GM23338 (cell line): ENCODE data around the gene QRFP. TPM values are rescaled to one million over a fixed set of nuclear protein-coding genes. Genes with fewer than 3 reads are reported as not detected.

ENCODE experiments used
- ATAC-seq: fragments of 200-7000 bp; cut with Tn5 transposase; 3 replicates; pipeline ENCODE4 v1.9.1; 2020
- DNase-seq: peaks from one replicate; pipeline ENCODE4 v3.0.0-alpha.2; 2015; ENCODE audit warnings: low spot score
- H2AFZ ChIP-seq: fragments of 200-600 bp; sonication (generic); 2 replicates; pipeline ENCODE4 v1.8.0; 2016; ENCODE audit warnings: antibody characterized with exemption, mild to moderate bottlenecking, moderate library complexity
- H3F3A ChIP-seq: fragments of 200-600 bp; sonication (generic); replicated peaks from 2 replicates; pipeline ENCODE4 v1.8.0; 2017; ENCODE audit warnings: antibody characterized with exemption, mixed run types, low read depth
- H3K27ac ChIP-seq: fragments of 200-600 bp; sonication (generic); 2 replicates; pipeline ENCODE4 v1.6.1; 2016; ENCODE audit warnings: low read depth
- H3K27me3 ChIP-seq: fragments of 200-600 bp; sonication (generic); 2 replicates; pipeline ENCODE4 v1.8.0; 2016; ENCODE audit warnings: mild to moderate bottlenecking, mixed run types, moderate library complexity; ENCODE audit not compliant: insufficient read depth
- H3K36me3 ChIP-seq: fragments of 200-600 bp; sonication (generic); 2 replicates; pipeline ENCODE4 v1.8.0; 2016; ENCODE audit warnings: mild to moderate bottlenecking; ENCODE audit not compliant: insufficient read depth
- H3K4me1 ChIP-seq: fragments of 200-600 bp; sonication (generic); 2 replicates; pipeline ENCODE4 v1.8.0; 2016; ENCODE audit warnings: mild to moderate bottlenecking, moderate library complexity; ENCODE audit not compliant: insufficient read depth
- H3K4me2 ChIP-seq: fragments of 200-600 bp; sonication (generic); 2 replicates; pipeline ENCODE4 v1.7.1; 2017; ENCODE audit warnings: mixed run types
- H3K4me3 ChIP-seq: fragments of 200-600 bp; sonication (generic); 2 replicates; pipeline ENCODE4 v1.6.1; 2016; ENCODE audit warnings: mixed run types
- H3K79me2 ChIP-seq: fragments of 200-600 bp; sonication (generic); replicated peaks from 2 replicates; pipeline ENCODE4 v1.8.0; 2017; ENCODE audit warnings: mild to moderate bottlenecking; ENCODE audit not compliant: insufficient read depth
- H3K9me2 ChIP-seq: fragments of 200-600 bp; sonication (generic); 2 replicates; pipeline ENCODE4 v1.8.0; 2017; ENCODE audit not compliant: insufficient read depth
- H4K20me1 ChIP-seq: fragments of 200-600 bp; sonication (generic); replicated peaks from 2 replicates; pipeline ENCODE4 v1.8.0; 2017; ENCODE audit warnings: mild to moderate bottlenecking; ENCODE audit not compliant: insufficient read depth
- H3K27ac Mint-ChIP-seq: 2 replicates; pipeline ENCODE4 v1.8.0; 2020; ENCODE audit warnings: inconsistent platforms, mild to moderate bottlenecking, moderate library complexity, mixed read lengths
- H3K27me3 Mint-ChIP-seq: 3 replicates; pipeline ENCODE4 v1.8.0; 2022; ENCODE audit warnings: low read depth, mild to moderate bottlenecking, moderate library complexity, mixed read lengths, inconsistent platforms; ENCODE audit not compliant: insufficient read depth, poor library complexity
- H3K36me3 Mint-ChIP-seq: 3 replicates; pipeline ENCODE4 v1.8.0; 2021; ENCODE audit warnings: low read depth, mild to moderate bottlenecking, inconsistent platforms, moderate library complexity, mixed read lengths
- H3K4me1 Mint-ChIP-seq: 3 replicates; pipeline ENCODE4 v1.8.0; 2020; ENCODE audit warnings: mild to moderate bottlenecking, inconsistent platforms, mixed read lengths
- H3K4me3 Mint-ChIP-seq: 3 replicates; pipeline ENCODE4 v1.8.0; 2021; ENCODE audit warnings: moderate library complexity, mild to moderate bottlenecking, inconsistent platforms, mixed read lengths
- H3K9me3 Mint-ChIP-seq: 3 replicates; pipeline ENCODE4 v1.8.0; 2020; ENCODE audit warnings: moderate library complexity, mild to moderate bottlenecking, inconsistent platforms, mixed read lengths
- CREB1 ChIP-seq: fragments of 250-450 bp; sonication (Bioruptor Pico); IDR thresholded peaks from 2 replicates; pipeline ENCODE4 v1.5.0; 2020; ENCODE audit warnings: low read depth, mild to moderate bottlenecking, moderate library complexity
- CTCF ChIP-seq, 2 experiments: fragments of 200-600 bp in 1 of 2; sonication (generic) in 1 of 2; conservative IDR thresholded peaks; 2 replicates each; pipeline versions ENCODE4 v1.5.1 to v1.6.1; 2016 to 2017; ENCODE audit warnings: antibody characterized with exemption in 2 of 2, low read depth in 2 of 2, mild to moderate bottlenecking in 2 of 2, moderate library complexity in 1 of 2
- NANOG ChIP-seq: IDR thresholded peaks from 2 replicates; pipeline ENCODE4 v1.6.1; 2016; ENCODE audit warnings: antibody characterized with exemption, borderline replicate concordance
- POLR2AphosphoS5 ChIP-seq: IDR thresholded peaks from 2 replicates; pipeline ENCODE4 v1.6.1; 2016; ENCODE audit warnings: antibody characterized with exemption, low read depth
- ZNF114 ChIP-seq: fragments of 250-450 bp; sonication (Bioruptor Pico); IDR thresholded peaks from 2 replicates; pipeline ENCODE4 v1.5.0; 2020; ENCODE audit warnings: mild to moderate bottlenecking, moderate library complexity
- polyA plus RNA-seq: library from polyadenylated mRNA; unstranded; fragments of >200 nt; fragmentation: Nextera tagmentation; extraction: Ambion mirVana; gene quantifications from 2 replicates; pipeline ENCODE4 v1.2.1, GENCODE V29; 2016
- total RNA-seq: library from RNA; depleted of rRNA; stranded (reverse); fragments of >200 nt; shearing (Covaris generic); gene quantifications from 2 replicates; pipeline ENCODE4 v1.2.3, GENCODE V29; 2014
- TF ChIP-seq, protein P1 (sequence below): fragments of 250-450 bp; sonication (Bioruptor Pico); IDR thresholded peaks from 2 replicates; pipeline ENCODE4 v1.5.0; 2020; ENCODE audit warnings: mild to moderate bottlenecking, moderate library complexity

The QRFP gene
- total and polyA plus RNA-seq, 2 experiments from 2014 or later: not detected

- TF ChIP-seq, protein P1, sequence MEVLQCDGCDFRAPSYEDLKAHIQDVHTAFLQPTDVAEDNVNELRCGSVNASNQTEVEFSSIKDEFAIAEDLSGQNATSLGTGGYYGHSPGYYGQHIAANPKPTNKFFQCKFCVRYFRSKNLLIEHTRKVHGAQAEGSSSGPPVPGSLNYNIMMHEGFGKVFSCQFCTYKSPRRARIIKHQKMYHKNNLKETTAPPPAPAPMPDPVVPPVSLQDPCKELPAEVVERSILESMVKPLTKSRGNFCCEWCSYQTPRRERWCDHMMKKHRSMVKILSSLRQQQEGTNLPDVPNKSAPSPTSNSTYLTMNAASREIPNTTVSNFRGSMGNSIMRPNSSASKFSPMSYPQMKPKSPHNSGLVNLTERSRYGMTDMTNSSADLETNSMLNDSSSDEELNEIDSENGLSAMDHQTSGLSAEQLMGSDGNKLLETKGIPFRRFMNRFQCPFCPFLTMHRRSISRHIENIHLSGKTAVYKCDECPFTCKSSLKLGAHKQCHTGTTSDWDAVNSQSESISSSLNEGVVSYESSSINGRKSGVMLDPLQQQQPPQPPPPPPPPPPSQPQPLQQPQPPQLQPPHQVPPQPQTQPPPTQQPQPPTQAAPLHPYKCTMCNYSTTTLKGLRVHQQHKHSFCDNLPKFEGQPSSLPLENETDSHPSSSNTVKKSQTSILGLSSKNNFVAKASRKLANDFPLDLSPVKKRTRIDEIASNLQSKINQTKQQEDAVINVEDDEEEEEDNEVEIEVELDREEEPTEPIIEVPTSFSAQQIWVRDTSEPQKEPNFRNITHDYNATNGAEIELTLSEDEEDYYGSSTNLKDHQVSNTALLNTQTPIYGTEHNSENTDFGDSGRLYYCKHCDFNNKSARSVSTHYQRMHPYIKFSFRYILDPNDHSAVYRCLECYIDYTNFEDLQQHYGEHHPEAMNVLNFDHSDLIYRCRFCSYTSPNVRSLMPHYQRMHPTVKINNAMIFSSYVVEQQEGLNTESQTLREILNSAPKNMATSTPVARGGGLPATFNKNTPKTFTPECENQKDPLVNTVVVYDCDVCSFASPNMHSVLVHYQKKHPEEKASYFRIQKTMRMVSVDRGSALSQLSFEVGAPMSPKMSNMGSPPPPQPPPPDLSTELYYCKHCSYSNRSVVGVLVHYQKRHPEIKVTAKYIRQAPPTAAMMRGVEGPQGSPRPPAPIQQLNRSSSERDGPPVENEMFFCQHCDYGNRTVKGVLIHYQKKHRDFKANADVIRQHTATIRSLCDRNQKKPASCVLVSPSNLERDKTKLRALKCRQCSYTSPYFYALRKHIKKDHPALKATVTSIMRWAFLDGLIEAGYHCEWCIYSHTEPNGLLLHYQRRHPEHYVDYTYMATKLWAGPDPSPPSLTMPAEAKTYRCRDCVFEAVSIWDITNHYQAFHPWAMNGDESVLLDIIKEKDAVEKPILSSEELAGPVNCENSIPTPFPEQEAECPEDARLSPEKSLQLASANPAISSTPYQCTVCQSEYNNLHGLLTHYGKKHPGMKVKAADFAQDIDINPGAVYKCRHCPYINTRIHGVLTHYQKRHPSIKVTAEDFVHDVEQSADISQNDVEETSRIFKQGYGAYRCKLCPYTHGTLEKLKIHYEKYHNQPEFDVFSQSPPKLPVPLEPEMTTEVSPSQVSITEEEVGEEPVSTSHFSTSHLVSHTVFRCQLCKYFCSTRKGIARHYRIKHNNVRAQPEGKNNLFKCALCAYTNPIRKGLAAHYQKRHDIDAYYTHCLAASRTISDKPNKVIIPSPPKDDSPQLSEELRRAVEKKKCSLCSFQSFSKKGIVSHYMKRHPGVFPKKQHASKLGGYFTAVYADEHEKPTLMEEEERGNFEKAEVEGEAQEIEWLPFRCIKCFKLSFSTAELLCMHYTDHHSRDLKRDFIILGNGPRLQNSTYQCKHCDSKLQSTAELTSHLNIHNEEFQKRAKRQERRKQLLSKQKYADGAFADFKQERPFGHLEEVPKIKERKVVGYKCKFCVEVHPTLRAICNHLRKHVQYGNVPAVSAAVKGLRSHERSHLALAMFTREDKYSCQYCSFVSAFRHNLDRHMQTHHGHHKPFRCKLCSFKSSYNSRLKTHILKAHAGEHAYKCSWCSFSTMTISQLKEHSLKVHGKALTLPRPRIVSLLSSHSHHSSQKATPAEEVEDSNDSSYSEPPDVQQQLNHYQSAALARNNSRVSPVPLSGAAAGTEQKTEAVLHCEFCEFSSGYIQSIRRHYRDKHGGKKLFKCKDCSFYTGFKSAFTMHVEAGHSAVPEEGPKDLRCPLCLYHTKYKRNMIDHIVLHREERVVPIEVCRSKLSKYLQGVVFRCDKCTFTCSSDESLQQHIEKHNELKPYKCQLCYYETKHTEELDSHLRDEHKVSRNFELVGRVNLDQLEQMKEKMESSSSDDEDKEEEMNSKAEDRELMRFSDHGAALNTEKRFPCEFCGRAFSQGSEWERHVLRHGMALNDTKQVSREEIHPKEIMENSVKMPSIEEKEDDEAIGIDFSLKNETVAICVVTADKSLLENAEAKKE (CRISPR knock-in tag): no peak
- TF ChIP-seq ZNF114 (CRISPR knock-in tag) (no peak), CTCF (conservative IDR thresholded peaks at IDR 0.05; ENCODE audit: low read depth in 2 of 2) (no peak)
Observed at GRCh38 chr9:130862747-130863146, 33.9 kb downstream of the QRFP start (continued).

DNA sequence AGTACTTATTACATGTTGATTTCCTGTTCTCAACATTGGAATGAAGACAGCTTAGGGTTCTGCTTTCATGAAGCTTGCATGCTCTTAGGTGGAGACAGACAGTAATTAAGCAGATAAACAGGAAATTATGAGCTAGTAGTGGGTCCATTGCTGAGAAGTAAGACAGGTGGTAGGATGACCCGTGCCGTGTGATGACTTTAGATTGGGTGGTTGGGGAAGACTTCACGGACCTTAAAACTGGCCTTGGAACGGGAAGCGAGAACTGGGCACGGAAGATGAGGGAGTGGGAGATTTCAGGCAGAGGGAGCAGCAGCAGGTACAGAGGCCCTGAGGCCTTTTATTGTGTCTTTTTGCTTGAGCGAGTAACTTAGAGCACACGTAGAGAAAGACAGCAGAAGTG is 34.4 kb downstream of the QRFP start:
- Mint-ChIP-seq H3K9me3 (no peaks in the 10 kb centered on the region), H3K27ac (peak overlapping the region; percentile 1; the same call in 1 of the 2 replicates), H3K36me3 (peaks cover 21% of the 10 kb centered on the region), H3K27me3 (peaks cover 1% of the 10 kb centered on the region), H3K4me1 (peaks cover 18% of the 10 kb centered on the region), H3K4me3 (no peak overlapping the region)
- peaks cover 23% of the 10 kb centered on the region for H4K20me1 ChIP-seq
- DNase-seq: no peak
- peaks cover 67% of the 10 kb centered on the region for H3K79me2 ChIP-seq
- no peak overlapping the region for H2AFZ ChIP-seq
- ATAC-seq: no peak
- H3F3A ChIP-seq: peaks cover 15% of the 10 kb centered on the region
- H3K27me3 ChIP-seq: no peaks in the 10 kb centered on the region
- H3K4me2 ChIP-seq: no peak overlapping the region
- no peaks in the 10 kb centered on the region for H3K9me2 ChIP-seq
- TF ChIP-seq CTCF (conservative IDR thresholded peaks at IDR 0.05; ENCODE audit: low read depth in 2 of 2): no peak
- no peak for TF ChIP-seq CREB1 (CRISPR knock-in tag)
- no peak for TF ChIP-seq NANOG
- TF ChIP-seq POLR2AphosphoS5: no peak
- H3K4me3 ChIP-seq: no peak overlapping the region
- H3K36me3 ChIP-seq: peaks cover 8% of the 10 kb centered on the region; the same call in 1 of the 2 replicates
- no peaks in the 10 kb centered on the region for H3K4me1 ChIP-seq
- no peak overlapping the region for H3K27ac ChIP-seq
